Mammary epithelial cell (primary cell): Measurements from ENCODE around the gene ME3.

Source experiments
- CTCF ChIP-seq, 2 donors: IDR thresholded peaks in 1 of 2; conservative IDR thresholded peaks in 1 of 2; 2 replicates each; pipeline ENCODE4 v1.5.1; 2011 to 2012; ENCODE audit warnings: inconsistent platforms in 2 of 2, low read length in 2 of 2, mild to moderate bottlenecking in 2 of 2, control low read depth in 1 of 2, low read depth in 1 of 2; ENCODE audit not compliant: insufficient read depth in 1 of 2; ENCODE audit errors: extremely low read depth in 1 of 2
- EZH2 ChIP-seq: IDR thresholded peaks from 2 replicates; pipeline ENCODE4 v1.6.1; 2012; ENCODE audit warnings: low read length, inconsistent platforms, borderline replicate concordance

DNA sequence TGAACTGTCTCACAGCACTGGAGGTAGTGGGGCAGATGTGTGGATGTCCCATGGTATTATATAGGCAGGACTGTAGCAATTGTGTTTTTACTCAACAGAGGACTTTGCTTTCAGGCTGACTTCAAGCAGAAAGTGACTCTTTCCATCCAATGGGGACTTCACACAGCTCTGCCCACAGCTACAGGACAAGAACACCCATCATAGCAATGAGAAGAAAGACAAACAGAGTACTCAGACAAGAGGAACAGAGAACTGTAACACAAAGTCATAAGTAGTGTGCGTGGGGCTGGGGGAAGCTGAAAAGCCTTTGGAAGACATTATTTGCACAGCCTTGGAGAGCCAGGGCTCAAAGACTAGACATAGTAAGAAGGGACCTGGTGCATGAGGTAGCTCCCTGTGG lies 227.4 kb downstream of the ME3 start:
- no peak for TF ChIP-seq CTCF (conservative IDR thresholded peaks at IDR 0.05 in 1 of 2, IDR thresholded peaks at IDR 0.05 in 1 of 2; ENCODE audit: extremely low read depth in 1 of 2, insufficient read depth in 1 of 2, low read depth in 1 of 2, low read length in 2 of 2)
- no peak for TF ChIP-seq EZH2
